Measurements from ENCODE around the gene NRG3.

Gene NRG3

DNA sequence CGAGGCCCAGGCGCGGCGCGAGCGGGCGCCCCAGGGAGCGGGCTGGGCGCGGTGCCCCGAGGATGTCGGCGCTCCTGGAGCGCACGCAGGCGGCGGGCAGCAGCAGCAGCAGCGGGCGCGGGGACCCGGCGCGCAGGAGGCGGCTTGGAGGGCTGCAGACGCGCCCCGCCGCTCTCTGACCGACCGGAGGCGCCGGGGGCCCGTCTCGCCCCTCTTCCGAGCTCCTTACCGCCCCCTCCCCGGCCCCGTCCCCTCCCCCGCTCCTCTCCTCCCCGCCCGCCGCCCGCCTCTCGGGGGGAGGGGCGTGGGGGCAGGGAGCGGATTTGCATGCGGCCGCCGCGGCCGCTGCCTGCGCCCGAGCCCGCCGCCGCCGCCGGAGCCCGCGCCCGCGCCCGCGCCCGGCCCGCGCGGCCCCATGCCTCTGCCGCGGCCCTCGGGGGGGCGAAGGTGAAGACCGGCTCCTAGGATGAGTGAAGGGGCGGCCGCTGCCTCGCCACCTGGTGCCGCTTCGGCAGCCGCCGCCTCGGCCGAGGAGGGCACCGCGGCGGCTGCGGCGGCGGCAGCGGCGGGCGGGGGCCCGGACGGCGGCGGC, at the start of gene NRG3:
Gene NRG3 (plus strand): TSS at position 320 of the 592 bp plus-strand sequence.
- peak within 1 kb of the TSS; percentile 91 to 93 (median 92) for H3K4me3 Mint-ChIP-seq
- no peaks in the 10 kb centered on the region for H3K36me3 Mint-ChIP-seq (ENCODE audit: low read depth)

DNA sequence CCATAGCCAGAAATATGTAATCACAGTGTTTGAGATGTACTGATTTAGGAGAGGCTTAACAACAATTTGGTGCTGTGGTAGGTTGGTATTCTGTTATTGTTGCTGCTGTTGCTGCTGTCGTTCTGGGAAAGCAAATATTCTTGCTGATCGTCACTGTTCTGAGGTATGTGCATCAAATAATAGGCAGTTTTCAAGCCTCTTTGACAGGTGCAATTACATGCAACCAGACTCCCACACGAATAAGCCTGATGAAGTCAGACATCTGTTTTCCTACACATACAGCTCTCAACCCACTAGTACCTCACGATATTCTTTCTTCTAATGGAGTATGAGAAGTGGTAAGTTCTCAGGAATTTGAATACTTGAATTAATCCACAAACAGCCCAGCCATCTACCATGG, 46.7 kb upstream of the NRG3 start:
- TF ChIP-seq, protein P1, sequence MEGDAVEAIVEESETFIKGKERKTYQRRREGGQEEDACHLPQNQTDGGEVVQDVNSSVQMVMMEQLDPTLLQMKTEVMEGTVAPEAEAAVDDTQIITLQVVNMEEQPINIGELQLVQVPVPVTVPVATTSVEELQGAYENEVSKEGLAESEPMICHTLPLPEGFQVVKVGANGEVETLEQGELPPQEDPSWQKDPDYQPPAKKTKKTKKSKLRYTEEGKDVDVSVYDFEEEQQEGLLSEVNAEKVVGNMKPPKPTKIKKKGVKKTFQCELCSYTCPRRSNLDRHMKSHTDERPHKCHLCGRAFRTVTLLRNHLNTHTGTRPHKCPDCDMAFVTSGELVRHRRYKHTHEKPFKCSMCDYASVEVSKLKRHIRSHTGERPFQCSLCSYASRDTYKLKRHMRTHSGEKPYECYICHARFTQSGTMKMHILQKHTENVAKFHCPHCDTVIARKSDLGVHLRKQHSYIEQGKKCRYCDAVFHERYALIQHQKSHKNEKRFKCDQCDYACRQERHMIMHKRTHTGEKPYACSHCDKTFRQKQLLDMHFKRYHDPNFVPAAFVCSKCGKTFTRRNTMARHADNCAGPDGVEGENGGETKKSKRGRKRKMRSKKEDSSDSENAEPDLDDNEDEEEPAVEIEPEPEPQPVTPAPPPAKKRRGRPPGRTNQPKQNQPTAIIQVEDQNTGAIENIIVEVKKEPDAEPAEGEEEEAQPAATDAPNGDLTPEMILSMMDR (IDR thresholded peaks at IDR 0.05; ENCODE audit: unreplicated experiment in 3 of 3) = no peak
- no peaks in the 10 kb centered on the region for H3K36me3 Mint-ChIP-seq (ENCODE audit: low read depth)
- H3K27me3 Mint-ChIP-seq (ENCODE audit: low read depth) = no peaks in the 10 kb centered on the region
- peak overlapping the region; percentile 58 to 98 (median 91) for H3K27ac Mint-ChIP-seq
- no peak overlapping the region for H3K4me3 Mint-ChIP-seq
- H3K4me1 Mint-ChIP-seq = no peaks in the 10 kb centered on the region
- H3K9me3 Mint-ChIP-seq = peaks cover 3% of the 10 kb centered on the region

More for the DNA sequence above, at the start of gene NRG3:
- peaks cover 76% of the 10 kb centered on the region for H3K27me3 Mint-ChIP-seq (ENCODE audit: low read depth)
- peak within 1 kb of the TSS; percentile 64 to 93 (median 72) for H3K27ac Mint-ChIP-seq
- no peaks in the 10 kb centered on the region for H3K9me3 Mint-ChIP-seq
- peaks cover 10% of the 10 kb centered on the region for H3K4me1 Mint-ChIP-seq
- TF ChIP-seq, protein P1 (IDR thresholded peaks at IDR 0.05; ENCODE audit: unreplicated experiment in 3 of 3) = no peak

DNA sequence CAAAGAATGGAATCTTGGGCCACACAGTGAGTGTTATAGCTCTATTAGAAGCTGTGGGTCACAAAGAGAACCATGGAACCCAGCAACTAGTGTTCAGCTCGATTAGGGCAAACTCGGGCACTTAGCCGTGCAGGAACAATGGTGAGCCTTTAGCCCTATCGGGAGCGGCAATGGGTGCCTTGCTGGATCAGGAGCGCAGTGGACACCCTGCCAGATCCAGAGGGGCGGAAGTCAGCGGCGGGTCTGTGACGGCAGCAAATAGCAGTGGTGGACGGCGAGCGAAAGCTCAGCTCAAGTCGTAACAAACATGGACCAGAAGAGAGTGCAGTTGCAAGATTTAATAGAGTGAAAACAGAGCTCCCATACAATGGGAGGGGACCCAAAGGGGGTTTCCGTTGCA, 43.9 kb upstream of the NRG3 start:
- no peaks in the 10 kb centered on the region for H3K4me1 Mint-ChIP-seq
- H3K27me3 Mint-ChIP-seq (ENCODE audit: low read depth) = no peaks in the 10 kb centered on the region
- H3K4me3 Mint-ChIP-seq = no peak overlapping the region
- TF ChIP-seq, protein P1 (IDR thresholded peaks at IDR 0.05; ENCODE audit: unreplicated experiment in 3 of 3) = no peak
- H3K36me3 Mint-ChIP-seq (ENCODE audit: low read depth) = no peaks in the 10 kb centered on the region
- no peak overlapping the region for H3K27ac Mint-ChIP-seq
- peaks cover 3% of the 10 kb centered on the region for H3K9me3 Mint-ChIP-seq

DNA sequence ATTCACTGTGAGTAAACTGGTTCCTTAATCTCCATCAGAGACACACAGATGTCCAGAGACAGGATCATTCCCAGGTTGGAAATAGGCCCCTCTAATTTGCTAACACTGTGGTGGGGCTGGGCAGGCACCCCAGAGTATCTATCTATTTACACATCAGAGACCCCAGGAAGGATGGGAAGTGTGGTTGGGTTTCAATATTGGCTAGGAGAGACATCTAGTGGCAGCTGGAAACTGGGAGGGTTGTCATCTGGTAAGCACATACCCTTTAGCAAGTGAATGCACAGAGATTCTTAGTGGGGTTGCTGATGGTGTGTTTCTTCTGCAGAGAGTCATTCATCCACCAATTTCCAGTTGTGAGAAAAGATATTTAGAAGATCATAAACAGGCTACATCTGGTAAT, 36.0 kb upstream of the NRG3 start:
- Mint-ChIP-seq H3K36me3 (ENCODE audit: low read depth) (no peaks in the 10 kb centered on the region), H3K27me3 (ENCODE audit: low read depth) (peaks cover 3% of the 10 kb centered on the region), H3K27ac (peak overlapping the region in 1 of 3 experiments; percentile 14), H3K4me3 (no peak overlapping the region), H3K4me1 (peaks cover 27% of the 10 kb centered on the region), H3K9me3 (no peaks in the 10 kb centered on the region)
- TF ChIP-seq, protein P1 (IDR thresholded peaks at IDR 0.05; ENCODE audit: unreplicated experiment in 3 of 3) = peak; percentile 32 to 63 (median 50)

DNA sequence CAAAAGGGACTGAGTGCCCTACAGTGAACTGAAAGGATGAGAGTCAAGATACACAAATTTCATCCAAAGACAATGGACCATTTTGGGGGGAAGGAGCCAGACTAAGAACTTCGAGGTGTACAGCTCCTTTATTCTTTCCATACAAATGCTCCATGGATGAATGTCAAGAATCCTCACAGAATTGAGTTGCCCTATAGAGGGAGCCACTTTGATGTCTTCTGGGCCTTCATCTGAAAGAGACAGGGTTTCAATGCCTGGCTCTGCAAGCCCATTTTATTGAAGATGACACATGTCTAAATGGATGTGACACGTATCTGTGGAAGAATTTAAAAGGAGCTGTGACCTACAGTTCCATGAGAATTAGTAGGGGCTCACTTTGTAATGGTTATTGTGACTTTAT, 32.0 kb upstream of the NRG3 start:
- H3K4me3 Mint-ChIP-seq = no peak overlapping the region
- TF ChIP-seq, protein P1 (IDR thresholded peaks at IDR 0.05; ENCODE audit: unreplicated experiment in 3 of 3) = no peak
- no peaks in the 10 kb centered on the region for H3K9me3 Mint-ChIP-seq
- H3K27me3 Mint-ChIP-seq (ENCODE audit: low read depth) = peaks cover 13% of the 10 kb centered on the region
- H3K36me3 Mint-ChIP-seq (ENCODE audit: low read depth) = no peaks in the 10 kb centered on the region
- no peak overlapping the region for H3K27ac Mint-ChIP-seq
- peaks cover 28% of the 10 kb centered on the region for H3K4me1 Mint-ChIP-seq

DNA sequence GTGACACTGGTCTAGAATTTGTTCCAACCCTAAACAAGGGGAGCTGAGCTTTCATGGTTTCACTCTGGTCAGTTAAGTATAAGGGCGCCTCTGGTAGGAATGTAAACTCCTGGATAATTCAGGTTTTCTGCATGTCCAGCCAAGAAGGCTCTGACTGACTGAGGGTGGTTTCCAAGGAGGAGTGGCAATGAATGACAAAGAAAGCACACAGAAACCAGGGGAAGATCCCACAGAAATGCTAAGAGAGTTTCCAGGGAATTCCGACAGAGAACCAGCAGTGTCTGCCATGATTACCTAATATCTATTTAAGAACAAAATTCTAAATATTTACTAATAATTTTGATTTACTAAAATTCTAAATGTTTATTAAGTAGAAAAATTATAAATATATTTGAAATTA, 27.3 kb upstream of the NRG3 start:
- H3K4me1 Mint-ChIP-seq = peaks cover 8% of the 10 kb centered on the region
- H3K4me3 Mint-ChIP-seq = no peak overlapping the region
- TF ChIP-seq, protein P1 (IDR thresholded peaks at IDR 0.05; ENCODE audit: unreplicated experiment in 3 of 3) = no peak
- H3K27ac Mint-ChIP-seq = no peak overlapping the region
- H3K36me3 Mint-ChIP-seq (ENCODE audit: low read depth) = no peaks in the 10 kb centered on the region
- H3K27me3 Mint-ChIP-seq (ENCODE audit: low read depth) = peaks cover 9% of the 10 kb centered on the region
- H3K9me3 Mint-ChIP-seq = no peaks in the 10 kb centered on the region
